ENCODE data around the gene HSPA12B.

HSPA12B gene

GRCh38 chr20:3783068-3783489, 50.6 kb downstream of the HSPA12B start:
- TF ChIP-seq CTCF (IDR thresholded peaks at IDR 0.05; ENCODE audit: insufficient read depth, low read depth, low read length, missing control alignments), result no peak
- no peak overlapping the region for H3K4me3 ChIP-seq (ENCODE audit: low read length)
- peak; percentile 50 for DNase-seq (ENCODE audit: low read depth)

- DNase-seq (ENCODE audit: low read depth), result no peak
- H3K4me3 ChIP-seq (ENCODE audit: low read length), result no peak overlapping the region
- no peak for TF ChIP-seq CTCF (IDR thresholded peaks at IDR 0.05; ENCODE audit: insufficient read depth, low read depth, low read length, missing control alignments)
Measured at GRCh38 chr20:3783511-3784195, 51.2 kb downstream of the HSPA12B start.

GRCh38 chr20:3784216-3784853, 51.9 kb downstream of the HSPA12B start:
- no peak for DNase-seq (ENCODE audit: low read depth)
- no peak for TF ChIP-seq CTCF (IDR thresholded peaks at IDR 0.05; ENCODE audit: insufficient read depth, low read depth, low read length, missing control alignments)
- peak overlapping the region; percentile 73 for H3K4me3 ChIP-seq (ENCODE audit: low read length)

GRCh38 chr20:3784863-3785239, 52.4 kb downstream of the HSPA12B start:
- peak overlapping the region; percentile 73 for H3K4me3 ChIP-seq (ENCODE audit: low read length)
- no peak for DNase-seq (ENCODE audit: low read depth)
- no peak for TF ChIP-seq CTCF (IDR thresholded peaks at IDR 0.05; ENCODE audit: insufficient read depth, low read depth, low read length, missing control alignments)

- DNase-seq (ENCODE audit: low read depth), result peak; percentile 35
- H3K4me3 ChIP-seq (ENCODE audit: low read length), result peak overlapping the region; percentile 73
- no peak for TF ChIP-seq CTCF (IDR thresholded peaks at IDR 0.05; ENCODE audit: insufficient read depth, low read depth, low read length, missing control alignments)
Measured at GRCh38 chr20:3785240-3786125, 53.0 kb downstream of the HSPA12B start.

GRCh38 chr20:3786126-3786484, 53.6 kb downstream of the HSPA12B start:
- DNase-seq (ENCODE audit: low read depth), result peak; percentile 67
- H3K4me3 ChIP-seq (ENCODE audit: low read length), result peak overlapping the region; percentile 73
- no peak for TF ChIP-seq CTCF (IDR thresholded peaks at IDR 0.05; ENCODE audit: insufficient read depth, low read depth, low read length, missing control alignments)

Measured in epithelial cell of esophagus (primary cell).